ENCODE results near the gene SLC7A4. TPM values are rescaled to one million over a fixed set of nuclear protein-coding genes. Genes with fewer than 3 reads are reported as not detected.
A peak's percentile ranks its signal among the peaks of the same experiment; 100 is the strongest.

The SLC7A4 gene, protein sequence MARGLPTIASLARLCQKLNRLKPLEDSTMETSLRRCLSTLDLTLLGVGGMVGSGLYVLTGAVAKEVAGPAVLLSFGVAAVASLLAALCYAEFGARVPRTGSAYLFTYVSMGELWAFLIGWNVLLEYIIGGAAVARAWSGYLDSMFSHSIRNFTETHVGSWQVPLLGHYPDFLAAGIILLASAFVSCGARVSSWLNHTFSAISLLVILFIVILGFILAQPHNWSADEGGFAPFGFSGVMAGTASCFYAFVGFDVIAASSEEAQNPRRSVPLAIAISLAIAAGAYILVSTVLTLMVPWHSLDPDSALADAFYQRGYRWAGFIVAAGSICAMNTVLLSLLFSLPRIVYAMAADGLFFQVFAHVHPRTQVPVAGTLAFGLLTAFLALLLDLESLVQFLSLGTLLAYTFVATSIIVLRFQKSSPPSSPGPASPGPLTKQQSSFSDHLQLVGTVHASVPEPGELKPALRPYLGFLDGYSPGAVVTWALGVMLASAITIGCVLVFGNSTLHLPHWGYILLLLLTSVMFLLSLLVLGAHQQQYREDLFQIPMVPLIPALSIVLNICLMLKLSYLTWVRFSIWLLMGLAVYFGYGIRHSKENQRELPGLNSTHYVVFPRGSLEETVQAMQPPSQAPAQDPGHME
- total RNA-seq = 0.22 to 0.28 TPM in 2 of 3 replicates, not detected in the other
- long read RNA-seq, partial matches to known transcripts = 0 of 2 reads
- long read RNA-seq, other reads (novel, unspliced or antisense) = 1 of 2 reads

DNA sequence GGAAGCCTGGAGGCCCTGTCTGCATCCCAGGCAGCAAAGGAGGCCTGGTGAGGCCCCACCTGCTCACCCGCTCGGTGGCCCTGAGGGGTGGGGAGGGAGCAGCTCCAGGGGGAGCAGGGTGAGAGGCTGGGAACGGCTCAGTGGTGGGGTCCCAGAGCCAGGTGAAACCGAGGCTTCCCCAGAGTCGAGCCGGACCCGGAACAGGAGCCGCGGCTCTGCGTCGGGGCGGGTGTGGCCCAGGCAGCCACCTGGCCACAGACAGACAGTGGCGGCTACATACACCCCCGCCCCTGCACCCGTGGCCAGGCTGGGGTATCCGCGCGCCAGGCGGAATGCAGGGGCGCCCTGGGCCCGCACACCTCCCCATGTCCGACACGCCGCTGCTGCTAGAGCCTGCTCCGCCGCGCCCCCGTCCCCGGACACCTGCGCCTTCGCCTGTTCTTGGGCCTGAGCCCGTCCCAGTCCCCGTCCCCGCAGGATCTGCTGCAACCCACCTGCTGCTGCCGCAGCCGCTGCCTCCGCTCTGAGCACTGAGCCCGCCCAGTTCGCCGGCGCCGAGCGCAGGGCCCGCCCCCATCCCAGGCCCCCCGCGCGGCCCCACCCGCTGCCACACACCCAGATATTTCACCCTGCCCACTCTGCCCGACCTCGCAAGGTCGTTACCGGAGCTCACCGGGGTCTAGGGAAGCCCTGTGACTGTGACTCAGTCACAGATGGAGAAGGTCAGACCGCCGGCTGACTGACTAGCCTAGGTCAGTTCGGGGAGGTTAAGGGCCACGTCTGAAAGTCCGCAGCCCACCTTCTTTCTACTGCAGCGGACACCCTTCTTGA is at the start of gene SLC7A4:
SLC7A4 (minus strand) TSS at position 525 of the 831 bp plus-strand sequence. CDS start 749 bp downstream, outside the sequence.
- no peak for DNase-seq (ENCODE audit: low spot score)
- TF ChIP-seq, protein P1, sequence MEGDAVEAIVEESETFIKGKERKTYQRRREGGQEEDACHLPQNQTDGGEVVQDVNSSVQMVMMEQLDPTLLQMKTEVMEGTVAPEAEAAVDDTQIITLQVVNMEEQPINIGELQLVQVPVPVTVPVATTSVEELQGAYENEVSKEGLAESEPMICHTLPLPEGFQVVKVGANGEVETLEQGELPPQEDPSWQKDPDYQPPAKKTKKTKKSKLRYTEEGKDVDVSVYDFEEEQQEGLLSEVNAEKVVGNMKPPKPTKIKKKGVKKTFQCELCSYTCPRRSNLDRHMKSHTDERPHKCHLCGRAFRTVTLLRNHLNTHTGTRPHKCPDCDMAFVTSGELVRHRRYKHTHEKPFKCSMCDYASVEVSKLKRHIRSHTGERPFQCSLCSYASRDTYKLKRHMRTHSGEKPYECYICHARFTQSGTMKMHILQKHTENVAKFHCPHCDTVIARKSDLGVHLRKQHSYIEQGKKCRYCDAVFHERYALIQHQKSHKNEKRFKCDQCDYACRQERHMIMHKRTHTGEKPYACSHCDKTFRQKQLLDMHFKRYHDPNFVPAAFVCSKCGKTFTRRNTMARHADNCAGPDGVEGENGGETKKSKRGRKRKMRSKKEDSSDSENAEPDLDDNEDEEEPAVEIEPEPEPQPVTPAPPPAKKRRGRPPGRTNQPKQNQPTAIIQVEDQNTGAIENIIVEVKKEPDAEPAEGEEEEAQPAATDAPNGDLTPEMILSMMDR (IDR thresholded peaks at IDR 0.05) = no peak
- no peak within 1 kb of the TSS for H3K27ac Mint-ChIP-seq (ENCODE audit: unreplicated experiment)
- H3K36me3 Mint-ChIP-seq (ENCODE audit: low read depth) = no peaks in the 10 kb centered on the region
- peaks cover 13% of the 10 kb centered on the region for H3K4me1 Mint-ChIP-seq (ENCODE audit: low read depth)
- no peaks in the 10 kb centered on the region for H3K9me3 Mint-ChIP-seq (ENCODE audit: low read depth)
- H3K27me3 Mint-ChIP-seq (ENCODE audit: low read depth) = no peaks in the 10 kb centered on the region
- H3K4me3 Mint-ChIP-seq (ENCODE audit: unreplicated experiment) = peak within 1 kb of the TSS; percentile 33

DNA sequence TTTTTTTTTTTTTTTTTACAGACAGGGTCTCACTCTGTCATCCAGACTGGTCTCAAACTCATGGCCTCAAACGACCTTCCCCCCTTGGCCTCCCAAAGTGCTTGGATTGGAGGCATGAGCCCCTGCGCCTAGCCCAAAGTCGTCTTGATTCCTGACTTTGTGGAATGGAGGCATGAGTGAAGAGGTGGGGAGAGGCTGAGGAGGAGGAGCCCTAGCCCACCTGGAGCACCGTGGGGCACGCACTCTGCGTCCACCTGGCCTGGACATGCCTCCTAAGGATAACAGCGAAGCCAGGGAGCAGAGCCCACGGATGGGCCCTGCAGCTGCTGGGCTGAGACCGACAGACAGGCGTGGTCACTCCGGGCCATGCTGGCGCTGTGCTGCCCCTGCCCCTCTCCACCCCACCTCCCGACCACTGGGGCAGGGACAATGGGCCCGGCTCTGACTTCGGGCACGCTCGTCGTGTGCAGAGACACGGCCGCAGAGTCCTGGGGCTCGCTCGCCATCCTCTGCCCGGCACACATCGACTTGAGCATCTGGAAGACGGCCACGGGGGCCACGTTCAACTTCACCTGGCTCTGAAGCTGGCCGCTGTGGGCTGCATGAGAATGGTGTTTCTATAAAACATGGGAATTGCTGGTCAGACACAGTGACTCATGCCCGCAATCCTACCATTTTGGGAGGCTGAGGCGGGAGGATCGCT is 48.2 kb upstream of the SLC7A4 start:
- no peaks in the 10 kb centered on the region for H3K36me3 Mint-ChIP-seq (ENCODE audit: low read depth)
- no peak overlapping the region for H3K27ac Mint-ChIP-seq (ENCODE audit: unreplicated experiment)
- H3K4me3 Mint-ChIP-seq (ENCODE audit: unreplicated experiment) = no peak overlapping the region
- H3K27me3 Mint-ChIP-seq (ENCODE audit: low read depth) = no peaks in the 10 kb centered on the region
- peak; percentile 66 for DNase-seq (ENCODE audit: low spot score)
- no peaks in the 10 kb centered on the region for H3K9me3 Mint-ChIP-seq (ENCODE audit: low read depth)
- H3K4me1 Mint-ChIP-seq (ENCODE audit: low read depth) = no peaks in the 10 kb centered on the region
- TF ChIP-seq, protein P1 (IDR thresholded peaks at IDR 0.05) = no peak

DNA sequence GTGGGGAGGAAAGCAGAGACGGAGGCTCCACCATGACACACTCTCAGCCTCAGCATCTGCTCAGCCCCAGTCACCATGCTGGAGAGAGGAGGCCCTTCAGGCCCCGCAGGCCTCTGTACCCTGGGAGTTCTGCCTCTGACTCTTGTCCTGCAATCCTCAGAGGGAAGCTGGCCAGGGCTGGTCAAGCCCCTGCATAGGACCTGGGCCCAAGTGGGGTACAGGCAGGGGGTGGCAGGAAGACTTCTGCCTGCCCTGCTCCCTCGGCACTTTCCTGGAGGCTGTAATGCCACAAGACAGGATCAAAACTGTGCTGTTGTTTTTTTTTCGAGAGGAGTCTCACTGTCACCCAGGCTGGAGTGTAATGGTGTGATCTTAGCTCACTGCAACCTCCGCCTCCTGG is 47.1 kb upstream of the SLC7A4 start:
- DNase-seq (ENCODE audit: low spot score) = no peak
- no peaks in the 10 kb centered on the region for H3K9me3 Mint-ChIP-seq (ENCODE audit: low read depth)
- no peak overlapping the region for H3K27ac Mint-ChIP-seq (ENCODE audit: unreplicated experiment)
- no peak overlapping the region for H3K4me3 Mint-ChIP-seq (ENCODE audit: unreplicated experiment)
- H3K27me3 Mint-ChIP-seq (ENCODE audit: low read depth) = no peaks in the 10 kb centered on the region
- TF ChIP-seq, protein P1 (IDR thresholded peaks at IDR 0.05) = no peak
- no peaks in the 10 kb centered on the region for H3K36me3 Mint-ChIP-seq (ENCODE audit: low read depth)
- no peaks in the 10 kb centered on the region for H3K4me1 Mint-ChIP-seq (ENCODE audit: low read depth)

DNA sequence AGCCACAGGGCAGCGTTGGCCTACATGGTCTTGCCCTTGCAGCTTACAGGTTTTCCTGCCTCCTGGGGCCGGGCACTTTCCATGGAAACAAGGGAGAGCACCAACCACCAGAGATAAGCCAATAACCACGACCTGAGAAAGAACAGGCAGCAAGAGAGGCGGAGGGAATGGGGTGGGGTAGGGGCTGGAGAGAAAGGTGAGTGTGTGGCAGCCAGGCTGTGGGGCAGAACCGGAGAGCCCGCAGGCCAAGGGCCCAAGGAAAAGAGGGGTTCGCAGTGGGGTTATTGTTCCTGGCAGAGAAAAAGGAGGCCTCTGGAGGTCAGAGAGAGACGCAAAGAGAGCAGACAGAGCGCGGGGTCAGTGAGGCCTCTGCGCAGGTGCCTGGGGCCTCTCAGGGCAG is 46.6 kb upstream of the SLC7A4 start:
- H3K27me3 Mint-ChIP-seq (ENCODE audit: low read depth) = no peaks in the 10 kb centered on the region

More for the DNA sequence above, 46.6 kb upstream of the SLC7A4 start:
- TF ChIP-seq, protein P1 (IDR thresholded peaks at IDR 0.05) = no peak
- no peaks in the 10 kb centered on the region for H3K36me3 Mint-ChIP-seq (ENCODE audit: low read depth)
- no peaks in the 10 kb centered on the region for H3K9me3 Mint-ChIP-seq (ENCODE audit: low read depth)
- no peak overlapping the region for H3K27ac Mint-ChIP-seq (ENCODE audit: unreplicated experiment)
- peaks cover 2% of the 10 kb centered on the region for H3K4me1 Mint-ChIP-seq (ENCODE audit: low read depth)
- no peak overlapping the region for H3K4me3 Mint-ChIP-seq (ENCODE audit: unreplicated experiment)
- no peak for DNase-seq (ENCODE audit: low spot score)
